Measurements from ENCODE around the gene DLGAP5. TPM values are rescaled to one million over a fixed set of nuclear protein-coding genes. Genes with fewer than 3 reads are reported as not detected.

DLGAP5 gene, protein sequence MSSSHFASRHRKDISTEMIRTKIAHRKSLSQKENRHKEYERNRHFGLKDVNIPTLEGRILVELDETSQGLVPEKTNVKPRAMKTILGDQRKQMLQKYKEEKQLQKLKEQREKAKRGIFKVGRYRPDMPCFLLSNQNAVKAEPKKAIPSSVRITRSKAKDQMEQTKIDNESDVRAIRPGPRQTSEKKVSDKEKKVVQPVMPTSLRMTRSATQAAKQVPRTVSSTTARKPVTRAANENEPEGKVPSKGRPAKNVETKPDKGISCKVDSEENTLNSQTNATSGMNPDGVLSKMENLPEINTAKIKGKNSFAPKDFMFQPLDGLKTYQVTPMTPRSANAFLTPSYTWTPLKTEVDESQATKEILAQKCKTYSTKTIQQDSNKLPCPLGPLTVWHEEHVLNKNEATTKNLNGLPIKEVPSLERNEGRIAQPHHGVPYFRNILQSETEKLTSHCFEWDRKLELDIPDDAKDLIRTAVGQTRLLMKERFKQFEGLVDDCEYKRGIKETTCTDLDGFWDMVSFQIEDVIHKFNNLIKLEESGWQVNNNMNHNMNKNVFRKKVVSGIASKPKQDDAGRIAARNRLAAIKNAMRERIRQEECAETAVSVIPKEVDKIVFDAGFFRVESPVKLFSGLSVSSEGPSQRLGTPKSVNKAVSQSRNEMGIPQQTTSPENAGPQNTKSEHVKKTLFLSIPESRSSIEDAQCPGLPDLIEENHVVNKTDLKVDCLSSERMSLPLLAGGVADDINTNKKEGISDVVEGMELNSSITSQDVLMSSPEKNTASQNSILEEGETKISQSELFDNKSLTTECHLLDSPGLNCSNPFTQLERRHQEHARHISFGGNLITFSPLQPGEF
- total RNA-seq (2016; rRNA removed; fragmentation: Illumina TruSeq; extraction: Trizol) (55.8 and 80.1 TPM in 2 replicates), polyA plus RNA-seq (2011; rRNA removed) (4.4 and 7.7 TPM in 2 replicates), polyA minus RNA-seq (2011; rRNA and poly(A)+ RNA removed; ENCODE audit: low replicate concordance) (1.9 and 10.0 TPM in 2 replicates), Bru-seq, nascent RNA (percentile 56 among the genes with signal in this experiment), BruChase-seq, experiment 1, labeled RNA remaining after a 6-hour chase (percentile 53 among the genes with signal in this experiment), BruChase-seq, experiment 2, labeled RNA remaining after a 2-hour chase (percentile 59 among the genes with signal in this experiment)
- 6.7 and 8.3 TPM in 2 replicates for total RNA-seq (2016; cell fraction: cytosol; rRNA removed; fragmentation: Illumina TruSeq; extraction: Trizol; ENCODE audit: low read depth)
- total RNA-seq (2016; cell fraction: insoluble cytoplasmic fraction; rRNA removed; fragmentation: Illumina TruSeq; extraction: Trizol): 58.3 and 80.7 TPM in 2 replicates
- total RNA-seq (2016; cell fraction: membrane; rRNA removed; fragmentation: Illumina TruSeq; extraction: Trizol): 16.7 and 20.1 TPM in 2 replicates
- 61.3 and 66.5 TPM in 2 replicates for total RNA-seq (2016; cell fraction: nucleus; rRNA removed; fragmentation: Illumina TruSeq; extraction: Trizol)
- polyA plus RNA-seq (2011; cell fraction: cytosol; rRNA removed): 2.3 and 2.7 TPM in 2 replicates
- 4.1 and 4.4 TPM in 2 replicates for polyA plus RNA-seq (2011; cell fraction: nucleus; rRNA removed)
- 5.2 and 15.0 TPM in 2 replicates for polyA plus RNA-seq (2012)
- polyA plus RNA-seq (2016; cell fraction: cytosol; fragmentation: Illumina TruSeq; extraction: Trizol; ENCODE audit: low read depth): 2.3 and 3.0 TPM in 2 replicates
- 49.1 and 49.3 TPM in 2 replicates for polyA plus RNA-seq (2016; cell fraction: insoluble cytoplasmic fraction; fragmentation: Illumina TruSeq; extraction: Trizol; ENCODE audit: low read depth)
- polyA plus RNA-seq (2016; cell fraction: membrane; fragmentation: Illumina TruSeq; extraction: Trizol; ENCODE audit: low read depth): 6.1 and 7.6 TPM in 2 replicates
- polyA plus RNA-seq (2016; cell fraction: nucleus; fragmentation: Illumina TruSeq; extraction: Trizol; ENCODE audit: insufficient read depth, low read depth): 53.5 and 54.9 TPM in 2 replicates
- polyA minus RNA-seq (2011; cell fraction: cytosol; rRNA and poly(A)+ RNA removed): 5.5 and 9.6 TPM in 2 replicates
- polyA minus RNA-seq (2011; cell fraction: nucleus; rRNA and poly(A)+ RNA removed): 20.6 and 24.6 TPM in 2 replicates
- long read RNA-seq, experiment 1, transcript DLGAP5-201 (19 exons, 2,973 nt): major isoform, 15 of 27 reads
- long read RNA-seq, experiment 1, partial matches to known transcripts: 6 of 27 reads
- long read RNA-seq, experiment 1, other reads (novel, unspliced or antisense): 6 of 27 reads
- long read RNA-seq, experiment 2, partial matches to known transcripts: 3 of 8 reads
- long read RNA-seq, experiment 2, other reads (novel, unspliced or antisense): 3 of 8 reads

GRCh38 chr14:55191203-55192053 lies at the start of gene DLGAP5:
Gene DLGAP5, minus strand, starts transcription at chr14:55191585. Its CDS starts 2,406 bp downstream, at chr14:55189179.
- Histone ChIP-seq H3K27ac (ENCODE audit: extremely low read length, insufficient read depth, low read length) (peak within 1 kb of the TSS; percentile 74), H3K4me3 (replicated peaks in 1 of 3; ENCODE audit: insufficient read depth in 1 of 3, low read depth in 2 of 3, low read length in 3 of 3) (peak within 1 kb of the TSS; percentile 84 to 88 (median 87)), H3K79me2 (ENCODE audit: insufficient read depth, low read length) (peaks cover 39% of the 10 kb centered on the region), H3K9ac (ENCODE audit: insufficient read depth, low read depth, low read length) (peak within 1 kb of the TSS; percentile 74), H3K4me2 (ENCODE audit: low read depth, low read length) (peak within 1 kb of the TSS; percentile 89), H3K9me3 (ENCODE audit: low read length) (no peaks in the 10 kb centered on the region), H4K20me1 (ENCODE audit: insufficient read depth, low read length) (no peaks in the 10 kb centered on the region), H2AFZ (ENCODE audit: low read length) (peak within 1 kb of the TSS; percentile 77), H3K27me3 (ENCODE audit: control insufficient read depth in 1 of 2, insufficient read depth in 2 of 2, low read length in 2 of 2) (no peaks in the 10 kb centered on the region; a peak in 1 of 5 replicates), H3K4me1 (ENCODE audit: insufficient read depth, low read length) (peaks cover 21% of the 10 kb centered on the region), H3K36me3 (replicated peaks in 1 of 2; ENCODE audit: control insufficient read depth in 1 of 2, insufficient read depth in 2 of 2, low read length in 2 of 2) (0 out of 5 replicates have a peak, but pooled peaks cover 0 to 9% of the 10 kb centered on the region in 2 experiments)
- ChIA-PET POLR2A (no interaction called here), CTCF (ENCODE audit: low intra/inter-chr PET ratio, low total read pairs) (no interaction called here)
- intact Hi-C loops (cut with micrococcal nuclease; ENCODE audit: unreplicated experiment): no loop called here
- FAIRE-seq (peak; percentile 100), ATAC-seq (peak; percentile 97), DNase-seq (ENCODE audit: low spot score) (peak; percentile 98)
- WGBS (ENCODE audit: low lambda C conversion rate): 3% methylated on average over 38 of the region's 46 CpGs
- BruUV-seq (replicated peaks): TSS peak; percentile 88
- in situ Hi-C loops (cut with HindIII; ENCODE audit: extremely low pct_ligation_motif_present, low pct_unique_long_range_greater_than_20kb): no loop called here
- TF ChIP-seq TFAP4 (IDR thresholded peaks at IDR 0.05; ENCODE audit: borderline replicate concordance, low read depth) (peak; percentile 44; the same call in 1 of the 2 replicates), ZNF446 (CRISPR knock-in tag; IDR thresholded peaks at IDR 0.05) (no peak), ZNF670 (CRISPR knock-in tag; IDR thresholded peaks at IDR 0.05; ENCODE audit: borderline replicate concordance) (no peak), PLSCR1 (CRISPR knock-in tag; IDR thresholded peaks at IDR 0.05; ENCODE audit: borderline replicate concordance) (no peak), RNF2 (conservative IDR thresholded peaks at IDR 0.05; ENCODE audit: low read depth) (no peak), SMC3 (IDR thresholded peaks at IDR 0.05; ENCODE audit: low read length) (no peak)
- TF ChIP-seq, protein P1, sequence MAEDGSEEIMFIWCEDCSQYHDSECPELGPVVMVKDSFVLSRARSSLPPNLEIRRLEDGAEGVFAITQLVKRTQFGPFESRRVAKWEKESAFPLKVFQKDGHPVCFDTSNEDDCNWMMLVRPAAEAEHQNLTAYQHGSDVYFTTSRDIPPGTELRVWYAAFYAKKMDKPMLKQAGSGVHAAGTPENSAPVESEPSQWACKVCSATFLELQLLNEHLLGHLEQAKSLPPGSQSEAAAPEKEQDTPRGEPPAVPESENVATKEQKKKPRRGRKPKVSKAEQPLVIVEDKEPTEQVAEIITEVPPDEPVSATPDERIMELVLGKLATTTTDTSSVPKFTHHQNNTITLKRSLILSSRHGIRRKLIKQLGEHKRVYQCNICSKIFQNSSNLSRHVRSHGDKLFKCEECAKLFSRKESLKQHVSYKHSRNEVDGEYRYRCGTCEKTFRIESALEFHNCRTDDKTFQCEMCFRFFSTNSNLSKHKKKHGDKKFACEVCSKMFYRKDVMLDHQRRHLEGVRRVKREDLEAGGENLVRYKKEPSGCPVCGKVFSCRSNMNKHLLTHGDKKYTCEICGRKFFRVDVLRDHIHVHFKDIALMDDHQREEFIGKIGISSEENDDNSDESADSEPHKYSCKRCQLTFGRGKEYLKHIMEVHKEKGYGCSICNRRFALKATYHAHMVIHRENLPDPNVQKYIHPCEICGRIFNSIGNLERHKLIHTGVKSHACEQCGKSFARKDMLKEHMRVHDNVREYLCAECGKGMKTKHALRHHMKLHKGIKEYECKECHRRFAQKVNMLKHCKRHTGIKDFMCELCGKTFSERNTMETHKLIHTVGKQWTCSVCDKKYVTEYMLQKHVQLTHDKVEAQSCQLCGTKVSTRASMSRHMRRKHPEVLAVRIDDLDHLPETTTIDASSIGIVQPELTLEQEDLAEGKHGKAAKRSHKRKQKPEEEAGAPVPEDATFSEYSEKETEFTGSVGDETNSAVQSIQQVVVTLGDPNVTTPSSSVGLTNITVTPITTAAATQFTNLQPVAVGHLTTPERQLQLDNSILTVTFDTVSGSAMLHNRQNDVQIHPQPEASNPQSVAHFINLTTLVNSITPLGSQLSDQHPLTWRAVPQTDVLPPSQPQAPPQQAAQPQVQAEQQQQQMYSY (CRISPR knock-in tag; IDR thresholded peaks at IDR 0.05): no peak
